Left lung (tissue), 10 donors: ENCODE measurements around the gene UBE2E2. TPM values are rescaled to one million over a fixed set of nuclear protein-coding genes. Genes with fewer than 3 reads are reported as not detected.

Experiments used
- ATAC-seq: fragments of 200-7000 bp; cut with Tn5 transposase; one replicate; pipeline ENCODE4 v1.9.1; 2020; ENCODE audit warnings: moderate library complexity
- DNase-seq, 4 donors: peaks; one replicate each; pipeline ENCODE4 v3.0.0-alpha.2; 2013 to 2020
- H3K27ac ChIP-seq, 2 donors: fragments of 200-600 bp; sonication (generic) in 1 of 2; one replicate each; pipeline versions ENCODE4 v1.5.0 to v1.8.0; 2020 to 2021
- H3K27me3 ChIP-seq, 2 donors: fragments of 200-600 bp; sonication (generic) in 1 of 2; one replicate each; pipeline versions ENCODE4 v1.5.0 to v1.8.0; 2020 to 2021
- H3K36me3 ChIP-seq, 2 donors: fragments of 200-600 bp; sonication (generic) in 1 of 2; one replicate each; pipeline versions ENCODE4 v1.5.0 to v1.8.0; 2020 to 2021
- H3K4me1 ChIP-seq, 2 donors: fragments of 200-600 bp; one replicate each; pipeline ENCODE4 v1.8.0; 2021
- H3K4me3 ChIP-seq, 2 donors: fragments of 200-600 bp; sonication (generic) in 1 of 2; one replicate each; pipeline versions ENCODE4 v1.5.0 to v1.8.0; 2020 to 2021; ENCODE audit warnings: mild to moderate bottlenecking in 1 of 2
- H3K9me3 ChIP-seq, 2 donors: fragments of 200-600 bp; sonication (generic) in 1 of 2; one replicate each; pipeline versions ENCODE4 v1.5.0 to v1.8.0; 2020 to 2021
- intact Hi-C, 2 donors: fragments of 100-400 bp; cut with DNase I; formaldehyde crosslinking; loops; one replicate each; pipeline versions ENCODE4 v1.11.2 to v1.14.2; 2022
- polyA plus RNA-seq, 6 donors: library from polyadenylated mRNA; unstranded; fragments of 120-200 nt; gene quantifications; one replicate each; pipeline ENCODE4 v1.2.1, GENCODE V29; 2013; ENCODE audit not compliant: insufficient read length in 6 of 6
- total RNA-seq, 2 donors: library from RNA; stranded (reverse); fragmentation: NEBNext Ultra II Directional; extraction: Animal tissue kit (Norgen Biotek cat#: 25700); gene quantifications; one replicate each; pipeline ENCODE4 v1.2.1, GENCODE V29; 2021
- TF ChIP-seq, protein P1 (sequence below), 2 donors: fragments of 200-600 bp; sonication (generic) in 1 of 2; IDR thresholded peaks; one replicate each; pipeline versions ENCODE4 v1.5.0 to v1.8.0; 2021; ENCODE audit warnings: antibody characterized with exemption in 2 of 2
- donor health status: DM: no; HTN: yes; CAD: no.
- donor health status: DM: no; HTN: no; CAD: no.

UBE2E2 gene
- total and polyA plus RNA-seq, 8 donors: 42.3 to 55.6 (median 47.5) TPM

DNA sequence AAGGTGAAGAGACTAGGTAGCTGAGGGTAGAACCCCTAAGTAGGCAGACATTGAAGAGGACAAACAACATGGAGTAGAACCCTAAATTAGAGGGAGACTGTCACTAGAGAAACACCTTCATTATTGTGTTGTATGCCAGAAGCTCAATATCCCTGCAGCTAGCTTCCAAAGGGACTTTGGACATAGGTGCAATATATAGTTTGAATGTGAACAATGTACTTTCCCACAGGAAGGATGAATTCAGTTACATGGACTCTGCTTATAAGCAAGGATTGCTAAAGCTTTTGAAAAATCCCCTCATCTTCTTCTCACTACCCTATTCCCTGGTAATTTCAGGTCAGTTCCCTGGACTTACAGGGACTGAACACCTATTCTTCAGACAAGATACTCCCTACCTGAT, 288.9 kb downstream of the UBE2E2 start:
- TF ChIP-seq, protein P1, sequence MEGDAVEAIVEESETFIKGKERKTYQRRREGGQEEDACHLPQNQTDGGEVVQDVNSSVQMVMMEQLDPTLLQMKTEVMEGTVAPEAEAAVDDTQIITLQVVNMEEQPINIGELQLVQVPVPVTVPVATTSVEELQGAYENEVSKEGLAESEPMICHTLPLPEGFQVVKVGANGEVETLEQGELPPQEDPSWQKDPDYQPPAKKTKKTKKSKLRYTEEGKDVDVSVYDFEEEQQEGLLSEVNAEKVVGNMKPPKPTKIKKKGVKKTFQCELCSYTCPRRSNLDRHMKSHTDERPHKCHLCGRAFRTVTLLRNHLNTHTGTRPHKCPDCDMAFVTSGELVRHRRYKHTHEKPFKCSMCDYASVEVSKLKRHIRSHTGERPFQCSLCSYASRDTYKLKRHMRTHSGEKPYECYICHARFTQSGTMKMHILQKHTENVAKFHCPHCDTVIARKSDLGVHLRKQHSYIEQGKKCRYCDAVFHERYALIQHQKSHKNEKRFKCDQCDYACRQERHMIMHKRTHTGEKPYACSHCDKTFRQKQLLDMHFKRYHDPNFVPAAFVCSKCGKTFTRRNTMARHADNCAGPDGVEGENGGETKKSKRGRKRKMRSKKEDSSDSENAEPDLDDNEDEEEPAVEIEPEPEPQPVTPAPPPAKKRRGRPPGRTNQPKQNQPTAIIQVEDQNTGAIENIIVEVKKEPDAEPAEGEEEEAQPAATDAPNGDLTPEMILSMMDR (IDR thresholded peaks at IDR 0.05): no peak
- intact Hi-C loops: no loop called here
- no peak for DNase-seq
- no peaks in the 10 kb centered on the region for H3K27me3 ChIP-seq
- H3K4me3 ChIP-seq: no peak overlapping the region
- peaks cover 0 to 4% of the 10 kb centered on the region in 2 donors for H3K9me3 ChIP-seq
- no peak for ATAC-seq
- H3K36me3 ChIP-seq: no peaks in the 10 kb centered on the region
- H3K27ac ChIP-seq: no peak overlapping the region
- H3K4me1 ChIP-seq: peaks cover 0 to 3% of the 10 kb centered on the region in 2 donors

GRCh38 chr3:23493889-23494288, 290.8 kb downstream of the UBE2E2 start:
- Histone ChIP-seq H3K27ac (no peak overlapping the region), H3K4me1 (peaks cover 0 to 3% of the 10 kb centered on the region in 2 donors), H3K36me3 (no peaks in the 10 kb centered on the region), H3K27me3 (no peaks in the 10 kb centered on the region), H3K4me3 (no peak overlapping the region), H3K9me3 (no peaks in the 10 kb centered on the region)
- intact Hi-C loops: no loop called here
- ATAC-seq (no peak), DNase-seq (no peak)
- TF ChIP-seq, protein P1 (IDR thresholded peaks at IDR 0.05): no peak

DNA sequence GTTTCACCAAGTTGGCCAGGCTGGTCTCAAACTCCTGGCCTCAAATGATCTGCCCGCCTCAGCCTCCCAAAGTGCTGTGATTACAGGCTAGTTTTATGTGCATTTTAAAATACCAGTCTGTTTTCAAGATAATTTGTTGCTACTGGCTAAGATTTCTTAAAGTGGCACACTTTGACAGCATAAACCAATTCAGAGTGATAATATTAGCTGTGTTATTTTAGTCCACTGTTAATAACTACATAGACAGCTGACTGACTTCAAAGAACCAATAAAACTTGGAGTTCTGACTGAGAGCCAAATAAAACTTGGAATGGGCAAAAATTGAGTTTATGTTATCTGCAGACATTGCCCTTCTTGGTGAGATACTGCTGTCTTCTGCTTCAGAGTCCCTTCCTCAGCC, 291.8 kb downstream of the UBE2E2 start:
- H3K4me3 ChIP-seq: no peak overlapping the region
- intact Hi-C loops: no loop called here
- no peak for ATAC-seq
- H3K9me3 ChIP-seq: no peaks in the 10 kb centered on the region
- H3K27me3 ChIP-seq: no peaks in the 10 kb centered on the region
- no peaks in the 10 kb centered on the region for H3K36me3 ChIP-seq
- TF ChIP-seq, protein P1 (IDR thresholded peaks at IDR 0.05): no peak
- no peak overlapping the region for H3K27ac ChIP-seq
- DNase-seq: no peak
- peaks cover 0 to 3% of the 10 kb centered on the region in 2 donors for H3K4me1 ChIP-seq

DNA sequence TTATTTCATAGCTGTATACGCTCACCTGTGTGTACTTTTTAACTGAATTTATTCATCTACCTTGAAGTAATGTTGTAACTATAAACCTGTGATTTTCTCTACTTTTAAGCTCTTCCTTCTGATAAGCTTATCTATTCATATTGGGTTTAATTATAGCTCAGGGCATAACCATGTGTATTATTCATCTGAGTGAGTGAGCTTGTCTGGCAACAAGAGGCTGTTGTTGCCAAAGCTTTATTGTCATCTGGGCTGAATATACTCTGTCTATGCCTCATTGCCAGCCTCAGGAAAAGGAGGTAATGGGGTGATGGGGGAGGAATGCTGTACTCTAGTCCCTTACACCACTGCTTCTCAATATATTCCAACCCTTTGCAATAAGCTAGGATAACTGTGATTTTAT, 292.4 kb downstream of the UBE2E2 start:
- intact Hi-C loops: no loop called here
- Histone ChIP-seq H3K36me3 (no peaks in the 10 kb centered on the region), H3K27me3 (no peaks in the 10 kb centered on the region), H3K9me3 (no peaks in the 10 kb centered on the region), H3K4me1 (no peaks in the 10 kb centered on the region), H3K27ac (no peak overlapping the region), H3K4me3 (no peak overlapping the region)
- TF ChIP-seq, protein P1 (IDR thresholded peaks at IDR 0.05): no peak
- no peak for DNase-seq
- peak; percentile 19 for ATAC-seq

GRCh38 chr3:23496165-23496564, 293.0 kb downstream of the UBE2E2 start:
- ATAC-seq: no peak
- H3K27ac ChIP-seq: no peak overlapping the region
- H3K9me3 ChIP-seq: no peaks in the 10 kb centered on the region
- TF ChIP-seq, protein P1 (IDR thresholded peaks at IDR 0.05): no peak
- no peaks in the 10 kb centered on the region for H3K27me3 ChIP-seq
- no peaks in the 10 kb centered on the region for H3K4me1 ChIP-seq
- intact Hi-C loops: no loop called here
- DNase-seq: no peak
- no peak overlapping the region for H3K4me3 ChIP-seq
- H3K36me3 ChIP-seq: no peaks in the 10 kb centered on the region
